ENCODE measurements around the gene GTF2F2.

GRCh38 chr13:45179428-45179827, 59.1 kb downstream of the GTF2F2 start:
- TF ChIP-seq CTCF (IDR thresholded peaks at IDR 0.05; ENCODE audit: extremely low read depth in 1 of 2, insufficient read depth in 1 of 2, low read depth in 1 of 2, low read length in 2 of 2) = no peak
- TF ChIP-seq POLR2A (IDR thresholded peaks at IDR 0.05; ENCODE audit: low read depth, low read length) = no peak
- no peak for TF ChIP-seq GATA2 (IDR thresholded peaks at IDR 0.05; ENCODE audit: insufficient read depth, insufficient read length, low read depth, low read length)
